Measurements from ENCODE around the gene ATPAF1.
"Not testable (repeated sequence)": the region's sequence is repeated elsewhere in the genome, so short reads cannot be mapped to it uniquely, and the experiment has no call there.

- not testable (repeated sequence) for TF ChIP-seq CTCF, POLR2A (IDR thresholded peaks at IDR 0.05)
Observed at GRCh38 chr1:46654698-46655097, 13.5 kb downstream of the ATPAF1 start.

All from stomach (tissue), 4 donors.